OCI-LY3 (cell line): ENCODE measurements around the gene DMAC2.
"Not testable (repeated sequence)": the region's sequence is repeated elsewhere in the genome, so short reads cannot be mapped to it uniquely, and the experiment has no call there.

ENCODE experiments used
- EZH2phosphoT487 ChIP-seq: fragments of 200-600 bp; shearing (Covaris generic); IDR thresholded peaks from 2 replicates; pipeline ENCODE4 v1.6.1; 2018; ENCODE audit warnings: antibody characterized with exemption, mixed run types, low read depth
- TF ChIP-seq, protein P1 (sequence below): fragments of 200-600, 300-600 bp; sonication (generic); IDR thresholded peaks from 2 replicates; pipeline ENCODE4 v1.5.1; 2014; ENCODE audit warnings: antibody characterized with exemption, low read length, low read depth

DNA sequence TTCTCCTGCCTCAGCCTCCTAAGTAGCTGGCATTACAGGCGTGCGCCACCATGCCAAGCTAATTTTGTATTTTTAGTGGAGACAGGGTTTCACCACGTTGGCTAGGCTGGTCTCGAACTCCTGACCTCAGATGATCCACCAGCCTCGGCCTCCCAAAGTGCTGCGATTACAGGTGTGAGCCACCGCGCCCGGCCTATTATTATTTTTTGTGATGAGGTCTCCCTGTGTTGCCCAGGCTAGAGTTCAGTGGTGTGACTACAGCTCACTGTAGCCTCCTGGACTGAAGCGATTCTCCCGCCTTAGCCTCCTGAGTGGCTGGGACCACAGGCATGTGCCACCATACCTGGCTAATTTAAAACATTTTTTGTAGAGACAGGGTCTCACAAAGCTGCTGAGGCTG lies 4.3 kb downstream of the DMAC2 start:
- not testable (repeated sequence) for TF ChIP-seq EZH2phosphoT487
- TF ChIP-seq, protein P1, sequence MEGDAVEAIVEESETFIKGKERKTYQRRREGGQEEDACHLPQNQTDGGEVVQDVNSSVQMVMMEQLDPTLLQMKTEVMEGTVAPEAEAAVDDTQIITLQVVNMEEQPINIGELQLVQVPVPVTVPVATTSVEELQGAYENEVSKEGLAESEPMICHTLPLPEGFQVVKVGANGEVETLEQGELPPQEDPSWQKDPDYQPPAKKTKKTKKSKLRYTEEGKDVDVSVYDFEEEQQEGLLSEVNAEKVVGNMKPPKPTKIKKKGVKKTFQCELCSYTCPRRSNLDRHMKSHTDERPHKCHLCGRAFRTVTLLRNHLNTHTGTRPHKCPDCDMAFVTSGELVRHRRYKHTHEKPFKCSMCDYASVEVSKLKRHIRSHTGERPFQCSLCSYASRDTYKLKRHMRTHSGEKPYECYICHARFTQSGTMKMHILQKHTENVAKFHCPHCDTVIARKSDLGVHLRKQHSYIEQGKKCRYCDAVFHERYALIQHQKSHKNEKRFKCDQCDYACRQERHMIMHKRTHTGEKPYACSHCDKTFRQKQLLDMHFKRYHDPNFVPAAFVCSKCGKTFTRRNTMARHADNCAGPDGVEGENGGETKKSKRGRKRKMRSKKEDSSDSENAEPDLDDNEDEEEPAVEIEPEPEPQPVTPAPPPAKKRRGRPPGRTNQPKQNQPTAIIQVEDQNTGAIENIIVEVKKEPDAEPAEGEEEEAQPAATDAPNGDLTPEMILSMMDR, result not testable (repeated sequence)
